ENCODE results near the gene BAHCC1.
A peak's percentile ranks its signal among the peaks of the same experiment; 100 is the strongest.

DNA sequence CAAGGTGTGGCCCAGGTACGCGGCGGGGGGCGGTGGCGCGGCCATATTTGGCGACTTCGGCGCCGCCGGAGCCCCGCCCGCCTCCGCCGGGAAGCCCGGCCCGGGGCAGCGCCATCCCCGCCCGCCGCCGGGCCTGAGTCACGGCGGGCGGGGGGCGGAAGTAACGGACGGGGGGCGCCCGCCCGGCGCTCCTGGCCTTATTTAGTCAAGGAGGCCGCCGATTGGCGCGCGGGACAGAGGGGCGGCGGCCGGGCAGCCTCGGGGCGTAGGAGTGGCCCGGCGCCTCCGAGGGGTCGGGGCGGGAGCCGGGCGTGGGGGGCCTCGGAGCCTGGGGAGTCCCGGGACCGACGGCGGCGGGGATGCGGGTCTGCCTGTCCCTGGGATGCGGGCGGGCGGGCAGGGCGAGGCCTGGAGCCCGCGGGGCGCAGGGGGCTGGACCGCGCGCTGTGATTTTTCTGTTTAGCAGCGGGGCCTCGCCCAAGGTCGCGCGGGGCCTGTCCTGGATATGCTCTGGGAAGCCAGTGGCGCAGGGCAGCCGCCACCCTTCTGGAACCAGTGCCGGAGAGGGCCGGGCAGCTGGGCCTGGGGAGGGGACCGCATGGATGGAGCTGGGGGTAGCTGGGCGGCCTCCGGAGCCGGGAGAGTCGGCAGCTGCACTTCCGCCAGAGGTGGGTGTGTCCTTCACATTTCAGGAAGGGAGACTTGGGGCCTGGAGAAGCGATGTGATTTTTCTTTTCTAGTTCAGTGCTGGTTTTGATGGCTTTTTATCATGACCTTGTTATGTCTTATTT, 119.7 kb downstream of the BAHCC1 start:
- no peak for TF ChIP-seq SMAD1 (IDR thresholded peaks at IDR 0.05; ENCODE audit: low read depth, partially characterized antibody)
- TF ChIP-seq CTCF (IDR thresholded peaks at IDR 0.05 in 2 of 3, conservative IDR thresholded peaks at IDR 0.05 in 1 of 3; ENCODE audit: control insufficient read depth in 2 of 3, extremely low read depth in 1 of 3, insufficient read depth in 1 of 3, low read depth in 3 of 3, low read length in 3 of 3) = no peak
- TF ChIP-seq BMI1 (IDR thresholded peaks at IDR 0.05; ENCODE audit: borderline replicate concordance) = no peak
- TF ChIP-seq EZH2 (IDR thresholded peaks at IDR 0.05; ENCODE audit: borderline replicate concordance, control insufficient read depth, low read depth, low read length) = no peak
- no peak for TF ChIP-seq BRCA1 (IDR thresholded peaks at IDR 0.05; ENCODE audit: low read depth, low read length)
- no peak for TF ChIP-seq CEBPB (IDR thresholded peaks at IDR 0.05; ENCODE audit: borderline replicate concordance in 1 of 2, low read depth in 2 of 2, low read length in 2 of 2)
- TF ChIP-seq CUX1 (IDR thresholded peaks at IDR 0.05; ENCODE audit: insufficient replicate concordance, low read depth, low read length) = no peak
- TF ChIP-seq, protein P1, sequence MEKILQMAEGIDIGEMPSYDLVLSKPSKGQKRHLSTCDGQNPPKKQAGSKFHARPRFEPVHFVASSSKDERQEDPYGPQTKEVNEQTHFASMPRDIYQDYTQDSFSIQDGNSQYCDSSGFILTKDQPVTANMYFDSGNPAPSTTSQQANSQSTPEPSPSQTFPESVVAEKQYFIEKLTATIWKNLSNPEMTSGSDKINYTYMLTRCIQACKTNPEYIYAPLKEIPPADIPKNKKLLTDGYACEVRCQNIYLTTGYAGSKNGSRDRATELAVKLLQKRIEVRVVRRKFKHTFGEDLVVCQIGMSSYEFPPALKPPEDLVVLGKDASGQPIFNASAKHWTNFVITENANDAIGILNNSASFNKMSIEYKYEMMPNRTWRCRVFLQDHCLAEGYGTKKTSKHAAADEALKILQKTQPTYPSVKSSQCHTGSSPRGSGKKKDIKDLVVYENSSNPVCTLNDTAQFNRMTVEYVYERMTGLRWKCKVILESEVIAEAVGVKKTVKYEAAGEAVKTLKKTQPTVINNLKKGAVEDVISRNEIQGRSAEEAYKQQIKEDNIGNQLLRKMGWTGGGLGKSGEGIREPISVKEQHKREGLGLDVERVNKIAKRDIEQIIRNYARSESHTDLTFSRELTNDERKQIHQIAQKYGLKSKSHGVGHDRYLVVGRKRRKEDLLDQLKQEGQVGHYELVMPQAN (conservative IDR thresholded peaks at IDR 0.05) = peak; percentile 75
- TF ChIP-seq ESRRA (IDR thresholded peaks at IDR 0.05; ENCODE audit: low read length) = no peak
- no peak for TF ChIP-seq ZNF384 (IDR thresholded peaks at IDR 0.05; ENCODE audit: borderline replicate concordance, low read depth, low read length)
- TF ChIP-seq DPF2 (IDR thresholded peaks at IDR 0.05) = 0 out of 2 replicates have a peak, but pooled peaks have one; percentile 62
